ENCODE measurements around the gene ATF2.

ATF2 gene

DNA sequence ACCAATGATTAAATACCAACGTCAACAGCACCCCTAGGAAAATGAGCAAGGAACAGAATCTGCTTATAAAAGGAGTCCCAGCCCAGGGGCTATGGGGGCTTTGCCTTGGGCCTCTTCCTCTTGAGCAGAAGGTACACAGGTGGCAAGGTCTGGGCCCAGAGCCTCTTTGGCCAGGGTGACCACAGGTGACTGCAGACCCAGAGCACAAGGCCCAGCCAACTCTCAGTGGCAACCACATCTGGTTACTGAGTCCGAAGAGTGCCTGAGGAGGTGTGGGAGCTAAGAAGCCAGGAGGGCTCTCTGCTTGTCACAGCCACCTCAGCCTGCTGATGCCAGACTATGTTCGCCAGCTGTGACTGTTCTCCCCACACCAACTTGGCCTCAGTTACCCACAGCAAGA is 128.5 kb downstream of the ATF2 start:
- H3K36me3 ChIP-seq (ENCODE audit: insufficient read depth, low read length) = no peaks in the 10 kb centered on the region
- H3K4me3 ChIP-seq = no peak overlapping the region
- no peak for TF ChIP-seq POLR2AphosphoS5 (IDR thresholded peaks at IDR 0.05; ENCODE audit: borderline replicate concordance, low read depth, low read length)
- TF ChIP-seq EZH2 (IDR thresholded peaks at IDR 0.05) = no peak
- no peak for TF ChIP-seq FOXP2 (optimal IDR thresholded peaks at IDR 0.05; ENCODE audit: control extremely low read depth, extremely low read length, insufficient read depth)
- no peaks in the 10 kb centered on the region for H3K9me3 ChIP-seq (ENCODE audit: low read depth, low read length)
- H3K9ac ChIP-seq (ENCODE audit: insufficient read length) = no peak overlapping the region
- DNase-seq (ENCODE audit: low read depth, low spot score) = no peak
- H3K27ac ChIP-seq = no peak overlapping the region

DNA sequence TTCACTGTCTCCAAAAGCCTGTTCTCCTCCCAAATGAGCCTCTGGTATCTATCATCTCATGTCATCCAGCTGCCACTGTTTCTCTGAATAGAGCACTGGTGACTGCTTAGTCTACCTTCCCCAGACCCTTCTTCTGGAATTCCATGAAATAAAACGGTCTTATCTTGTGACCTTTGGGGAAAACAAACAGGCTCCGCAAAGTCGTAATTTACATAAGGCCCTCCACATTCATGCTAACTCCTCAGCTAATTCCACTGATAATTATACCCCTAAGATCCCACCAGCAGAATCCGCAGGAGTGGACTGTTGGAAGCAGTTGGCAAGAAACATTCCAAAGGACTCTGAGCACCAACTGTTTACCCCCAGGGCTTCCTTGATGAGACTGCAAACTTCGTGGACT is 129.0 kb downstream of the ATF2 start:
- no peak for DNase-seq (ENCODE audit: low read depth, low spot score)
- TF ChIP-seq FOXP2 (optimal IDR thresholded peaks at IDR 0.05; ENCODE audit: control extremely low read depth, extremely low read length, insufficient read depth) (no peak), EZH2 (IDR thresholded peaks at IDR 0.05) (no peak), POLR2AphosphoS5 (IDR thresholded peaks at IDR 0.05; ENCODE audit: borderline replicate concordance, low read depth, low read length) (no peak)
- no peak overlapping the region for H3K4me3 ChIP-seq
- H3K36me3 ChIP-seq (ENCODE audit: insufficient read depth, low read length) = no peaks in the 10 kb centered on the region
- H3K9me3 ChIP-seq (ENCODE audit: low read depth, low read length) = no peaks in the 10 kb centered on the region
- H3K9ac ChIP-seq (ENCODE audit: insufficient read length) = no peak overlapping the region
- H3K27ac ChIP-seq = no peak overlapping the region

DNA sequence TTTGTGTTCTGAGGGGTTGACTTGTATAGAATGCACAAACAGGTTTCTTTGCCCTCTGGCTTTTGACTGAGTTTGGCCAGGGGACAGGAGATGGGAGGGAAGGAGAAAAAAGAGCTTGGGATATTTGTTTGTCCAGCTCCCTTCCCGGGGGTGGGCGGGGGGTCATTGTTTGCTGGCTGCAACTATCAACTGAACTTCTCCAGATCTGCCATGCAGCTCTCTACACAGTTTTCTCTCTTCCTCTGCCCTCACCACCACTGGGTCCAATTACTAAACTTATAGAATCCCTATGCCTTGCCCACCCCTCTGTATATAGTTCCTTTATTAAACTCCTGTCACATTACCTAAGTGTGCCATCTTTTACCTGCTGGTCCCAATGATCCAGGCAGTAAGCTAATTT is 130.1 kb downstream of the ATF2 start:
- no peak overlapping the region for H3K9ac ChIP-seq (ENCODE audit: insufficient read length)
- H3K36me3 ChIP-seq (ENCODE audit: insufficient read depth, low read length) = no peaks in the 10 kb centered on the region
- no peak overlapping the region for H3K4me3 ChIP-seq
- H3K9me3 ChIP-seq (ENCODE audit: low read depth, low read length) = no peaks in the 10 kb centered on the region
- TF ChIP-seq FOXP2 (optimal IDR thresholded peaks at IDR 0.05; ENCODE audit: control extremely low read depth, extremely low read length, insufficient read depth) = no peak
- no peak for TF ChIP-seq EZH2 (IDR thresholded peaks at IDR 0.05)
- TF ChIP-seq POLR2AphosphoS5 (IDR thresholded peaks at IDR 0.05; ENCODE audit: borderline replicate concordance, low read depth, low read length) = no peak
- no peak overlapping the region for H3K27ac ChIP-seq
- no peak for DNase-seq (ENCODE audit: low read depth, low spot score)

DNA sequence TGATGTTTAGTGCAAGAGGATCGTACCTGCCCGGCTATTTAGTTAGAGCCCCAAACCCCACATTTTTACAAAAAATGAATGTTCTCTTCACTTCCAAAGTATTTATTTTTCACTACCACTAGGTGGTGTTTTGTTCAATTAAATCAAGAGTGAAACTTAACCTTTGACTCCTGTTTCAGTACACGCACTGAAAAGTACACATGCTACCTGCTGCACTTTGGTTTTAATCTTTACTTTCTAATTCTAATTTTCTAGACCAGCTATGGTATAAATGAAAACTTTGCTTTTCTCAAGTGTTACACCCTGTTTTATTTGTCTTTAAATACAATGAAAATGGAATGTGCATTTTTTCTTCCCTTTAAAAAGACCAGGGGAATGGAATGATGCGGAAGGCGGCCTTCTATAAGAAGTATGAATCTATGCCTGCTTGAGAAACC is 131.4 kb downstream of the ATF2 start:
- no peak overlapping the region for H3K9ac ChIP-seq (ENCODE audit: insufficient read length)
- no peak for DNase-seq (ENCODE audit: low read depth, low spot score)
- no peaks in the 10 kb centered on the region for H3K36me3 ChIP-seq (ENCODE audit: insufficient read depth, low read length)
- no peak overlapping the region for H3K4me3 ChIP-seq
- no peaks in the 10 kb centered on the region for H3K9me3 ChIP-seq (ENCODE audit: low read depth, low read length)
- H3K27ac ChIP-seq = no peak overlapping the region
- no peak for TF ChIP-seq FOXP2 (optimal IDR thresholded peaks at IDR 0.05; ENCODE audit: control extremely low read depth, extremely low read length, insufficient read depth)
- TF ChIP-seq EZH2 (IDR thresholded peaks at IDR 0.05) = no peak
- no peak for TF ChIP-seq POLR2AphosphoS5 (IDR thresholded peaks at IDR 0.05; ENCODE audit: borderline replicate concordance, low read depth, low read length)

DNA sequence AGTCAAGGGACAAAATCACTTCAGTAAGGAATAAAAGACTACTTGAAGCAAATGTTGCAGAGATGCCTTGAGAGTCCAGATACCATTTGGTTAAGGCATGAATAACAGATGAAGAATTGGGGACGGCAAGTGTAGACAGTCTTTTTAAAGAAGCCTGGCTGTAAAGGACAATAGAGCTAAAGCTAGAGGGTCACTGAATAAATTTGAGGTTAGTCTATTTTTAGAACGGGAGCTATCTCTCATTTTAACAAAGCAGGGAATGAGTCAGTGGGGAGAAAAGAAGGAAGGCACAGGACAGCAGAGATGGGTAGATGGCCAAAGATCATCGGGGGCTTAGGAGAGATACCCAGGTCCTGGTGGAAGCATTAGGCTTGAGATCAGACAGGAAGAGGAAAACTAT is 132.2 kb downstream of the ATF2 start:
- H3K9me3 ChIP-seq (ENCODE audit: low read depth, low read length) = no peaks in the 10 kb centered on the region
- no peaks in the 10 kb centered on the region for H3K36me3 ChIP-seq (ENCODE audit: insufficient read depth, low read length)
- no peak overlapping the region for H3K27ac ChIP-seq
- TF ChIP-seq FOXP2 (optimal IDR thresholded peaks at IDR 0.05; ENCODE audit: control extremely low read depth, extremely low read length, insufficient read depth) (no peak), POLR2AphosphoS5 (IDR thresholded peaks at IDR 0.05; ENCODE audit: borderline replicate concordance, low read depth, low read length) (no peak), EZH2 (IDR thresholded peaks at IDR 0.05) (no peak)
- H3K4me3 ChIP-seq = no peak overlapping the region
- DNase-seq (ENCODE audit: low read depth, low spot score) = no peak
- H3K9ac ChIP-seq (ENCODE audit: insufficient read length) = no peak overlapping the region

DNA sequence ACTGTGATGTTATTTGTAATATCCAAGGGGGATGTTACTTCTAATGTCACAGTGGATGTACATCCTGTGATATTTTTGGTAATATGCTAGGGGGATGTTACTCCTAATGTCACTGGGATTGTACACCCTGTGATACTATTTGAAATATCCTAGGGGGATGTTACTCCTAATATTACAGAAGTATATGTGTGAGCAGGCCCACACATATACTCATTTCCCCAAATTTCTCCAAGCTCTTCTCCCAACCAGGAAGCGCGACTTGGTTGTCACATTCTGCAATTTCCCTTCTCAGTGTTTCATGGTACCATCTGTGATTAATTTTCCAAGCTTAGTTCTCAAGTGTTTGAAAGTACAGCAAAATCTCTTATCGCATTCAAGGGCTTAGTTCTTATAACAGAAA is 133.3 kb downstream of the ATF2 start:
- H3K36me3 ChIP-seq (ENCODE audit: insufficient read depth, low read length) = no peaks in the 10 kb centered on the region

DNA sequence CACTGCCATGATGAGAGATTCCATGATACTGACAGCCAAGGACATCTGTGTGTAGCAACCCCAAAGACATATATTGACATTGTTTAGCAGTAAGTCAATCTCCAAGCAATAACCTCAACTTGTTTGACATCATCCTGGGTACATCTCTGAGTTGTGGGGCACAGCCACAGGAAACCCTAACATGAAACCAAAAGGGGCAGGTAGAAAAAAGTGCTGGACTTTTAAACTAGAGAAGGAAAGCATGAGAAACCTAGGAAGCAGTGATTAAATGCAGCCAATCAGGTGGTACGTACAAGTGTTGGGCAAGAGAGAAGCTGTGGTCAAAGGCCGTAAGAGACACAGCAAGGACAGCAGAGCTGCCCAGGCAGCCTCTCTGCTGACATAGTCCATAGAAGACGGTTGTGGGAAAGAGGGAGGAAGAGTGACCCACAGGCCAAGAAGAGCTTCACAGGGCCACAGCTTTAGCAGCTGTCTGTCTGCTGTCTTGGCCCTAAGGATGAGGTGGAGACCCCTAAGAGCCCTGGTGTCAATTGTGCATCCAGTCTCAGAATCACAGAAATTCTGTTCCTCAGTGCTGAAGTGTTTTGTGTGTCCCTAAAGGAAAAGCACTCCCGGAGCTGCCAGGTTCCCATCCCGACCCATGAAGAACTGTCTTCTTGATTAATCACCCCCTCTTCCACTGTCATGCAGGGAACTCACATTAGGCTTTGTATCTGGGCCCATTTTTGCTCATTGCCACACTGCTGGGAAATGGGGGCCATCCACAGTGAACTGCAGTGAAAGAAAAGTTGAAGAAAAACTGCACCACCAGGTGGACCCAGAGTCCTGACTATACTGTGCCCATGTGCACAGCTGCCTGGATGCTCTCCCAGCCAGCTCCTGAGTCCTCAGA is 137.4 kb downstream of the ATF2 start:
- no peak for DNase-seq (ENCODE audit: low read depth, low spot score)
- TF ChIP-seq POLR2AphosphoS5 (IDR thresholded peaks at IDR 0.05; ENCODE audit: borderline replicate concordance, low read depth, low read length) (no peak), EZH2 (IDR thresholded peaks at IDR 0.05) (no peak), FOXP2 (optimal IDR thresholded peaks at IDR 0.05; ENCODE audit: control extremely low read depth, extremely low read length, insufficient read depth) (no peak)
- H3K36me3 ChIP-seq (ENCODE audit: insufficient read depth, low read length) = no peaks in the 10 kb centered on the region
- no peak overlapping the region for H3K9ac ChIP-seq (ENCODE audit: insufficient read length)
- H3K4me3 ChIP-seq = no peak overlapping the region
- H3K27ac ChIP-seq = no peak overlapping the region
- no peaks in the 10 kb centered on the region for H3K9me3 ChIP-seq (ENCODE audit: low read depth, low read length)

More for the DNA sequence above, 133.3 kb downstream of the ATF2 start:
- Histone ChIP-seq H3K4me3 (no peak overlapping the region), H3K27ac (no peak overlapping the region), H3K9ac (ENCODE audit: insufficient read length) (no peak overlapping the region), H3K9me3 (ENCODE audit: low read depth, low read length) (no peaks in the 10 kb centered on the region)
- DNase-seq (ENCODE audit: low read depth, low spot score) = no peak
- TF ChIP-seq FOXP2 (optimal IDR thresholded peaks at IDR 0.05; ENCODE audit: control extremely low read depth, extremely low read length, insufficient read depth) (no peak), POLR2AphosphoS5 (IDR thresholded peaks at IDR 0.05; ENCODE audit: borderline replicate concordance, low read depth, low read length) (no peak), EZH2 (IDR thresholded peaks at IDR 0.05) (no peak)

DNA sequence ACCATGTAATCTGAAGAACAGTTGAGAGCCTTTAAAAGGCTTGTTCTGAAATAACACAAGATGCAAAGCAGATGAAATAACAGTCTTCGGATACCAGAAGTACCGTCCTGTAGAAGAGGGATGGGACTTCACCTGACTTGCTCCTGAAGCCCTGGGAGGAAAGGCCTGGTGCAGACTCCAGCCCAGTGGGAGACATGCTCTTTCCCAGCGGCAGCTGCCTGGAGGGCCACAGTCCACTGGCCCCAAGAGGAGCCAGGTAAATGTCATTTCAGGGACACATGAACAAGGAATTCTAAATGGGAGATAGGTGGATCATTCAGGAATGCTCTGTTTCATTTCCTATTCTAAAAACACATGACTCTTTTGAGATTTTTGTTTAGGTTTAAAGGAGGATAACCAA is 140.2 kb downstream of the ATF2 start:
- H3K4me3 ChIP-seq = no peak overlapping the region
- DNase-seq (ENCODE audit: low read depth, low spot score) = no peak
- no peaks in the 10 kb centered on the region for H3K36me3 ChIP-seq (ENCODE audit: insufficient read depth, low read length)
- TF ChIP-seq EZH2 (IDR thresholded peaks at IDR 0.05) = no peak
- no peak for TF ChIP-seq FOXP2 (optimal IDR thresholded peaks at IDR 0.05; ENCODE audit: control extremely low read depth, extremely low read length, insufficient read depth)
- H3K27ac ChIP-seq = no peak overlapping the region
- H3K9me3 ChIP-seq (ENCODE audit: low read depth, low read length) = no peaks in the 10 kb centered on the region
- H3K9ac ChIP-seq (ENCODE audit: insufficient read length) = no peak overlapping the region
